ENCODE measurements around the gene GNA14. TPM values are rescaled to one million over a fixed set of nuclear protein-coding genes. Genes with fewer than 3 reads are reported as not detected.

The GNA14 gene
- polyA plus RNA-seq, 1 donor from 2014 or later: 0.40 TPM

- no peak for TF ChIP-seq MXI1 (conservative IDR thresholded peaks at IDR 0.05; ENCODE audit: poor library complexity, severe bottlenecking)
- no peak for TF ChIP-seq CTCF (IDR thresholded peaks at IDR 0.05; ENCODE audit: poor library complexity, severe bottlenecking)
- no peak for TF ChIP-seq REST (IDR thresholded peaks at IDR 0.05; ENCODE audit: borderline replicate concordance)
- no peak for TF ChIP-seq POLR2AphosphoS5 (IDR thresholded peaks at IDR 0.05)
- no peak for TF ChIP-seq RAD21 (conservative IDR thresholded peaks at IDR 0.05)
- TF ChIP-seq EZH2 (IDR thresholded peaks at IDR 0.05; ENCODE audit: borderline replicate concordance, insufficient read depth, low read length, poor library complexity, severe bottlenecking): no peak
- TF ChIP-seq TAF1 (IDR thresholded peaks at IDR 0.05; ENCODE audit: low read depth): no peak
- no peak for TF ChIP-seq SMC3 (conservative IDR thresholded peaks at IDR 0.05; ENCODE audit: poor library complexity)
- no peak for TF ChIP-seq EP300 (conservative IDR thresholded peaks at IDR 0.05; ENCODE audit: poor library complexity, severe bottlenecking)
- Histone ChIP-seq H2AFZ (ENCODE audit: low read depth, low read length) (no peak overlapping the region), H3K27ac (ENCODE audit: low read length) (no peak overlapping the region), H3K4me2 (ENCODE audit: low read length) (no peak overlapping the region), H3K79me2 (replicated peaks; ENCODE audit: insufficient read depth, low read length) (no peaks in the 10 kb centered on the region), H3K4me3 (ENCODE audit: low read length) (no peak overlapping the region), H3K9me3 (ENCODE audit: low read length) (no peaks in the 10 kb centered on the region), H3F3A (ENCODE audit: insufficient read depth, low read length, poor library complexity, severe bottlenecking) (no peaks in the 10 kb centered on the region), H3K9ac (ENCODE audit: low read length) (no peak overlapping the region), H3K27me3 (ENCODE audit: insufficient read depth, low read depth, low read length) (no peaks in the 10 kb centered on the region), H3K9me2 (ENCODE audit: insufficient read depth, low read length) (no peaks in the 10 kb centered on the region), H3K36me3 (ENCODE audit: insufficient read depth, low read length) (no peaks in the 10 kb centered on the region), H4K20me1 (ENCODE audit: insufficient read depth) (no peaks in the 10 kb centered on the region)
Measured at GRCh38 chr9:77614645-77615044, 33.5 kb downstream of the GNA14 start.

- Histone ChIP-seq H3K27me3 (ENCODE audit: insufficient read depth, low read depth, low read length) (no peaks in the 10 kb centered on the region), H3K9me2 (ENCODE audit: insufficient read depth, low read length) (no peaks in the 10 kb centered on the region), H4K20me1 (ENCODE audit: insufficient read depth) (no peaks in the 10 kb centered on the region), H3K79me2 (replicated peaks; ENCODE audit: insufficient read depth, low read length) (no peaks in the 10 kb centered on the region), H3K9ac (ENCODE audit: low read length) (no peak overlapping the region), H3K9me3 (ENCODE audit: low read length) (no peaks in the 10 kb centered on the region), H3F3A (ENCODE audit: insufficient read depth, low read length, poor library complexity, severe bottlenecking) (no peaks in the 10 kb centered on the region), H3K36me3 (ENCODE audit: insufficient read depth, low read length) (no peaks in the 10 kb centered on the region), H3K4me3 (ENCODE audit: low read length) (no peak overlapping the region), H3K27ac (ENCODE audit: low read length) (no peak overlapping the region), H3K4me2 (ENCODE audit: low read length) (no peak overlapping the region), H2AFZ (ENCODE audit: low read depth, low read length) (no peak overlapping the region)
- no peak for TF ChIP-seq REST (IDR thresholded peaks at IDR 0.05; ENCODE audit: borderline replicate concordance)
- TF ChIP-seq SMC3 (conservative IDR thresholded peaks at IDR 0.05; ENCODE audit: poor library complexity): no peak
- TF ChIP-seq EP300 (conservative IDR thresholded peaks at IDR 0.05; ENCODE audit: poor library complexity, severe bottlenecking): no peak
- no peak for TF ChIP-seq EZH2 (IDR thresholded peaks at IDR 0.05; ENCODE audit: borderline replicate concordance, insufficient read depth, low read length, poor library complexity, severe bottlenecking)
- no peak for TF ChIP-seq MXI1 (conservative IDR thresholded peaks at IDR 0.05; ENCODE audit: poor library complexity, severe bottlenecking)
- no peak for TF ChIP-seq TAF1 (IDR thresholded peaks at IDR 0.05; ENCODE audit: low read depth)
Measured at GRCh38 chr9:77606526-77606925, 41.6 kb downstream of the GNA14 start.
